PC-9 (cell line): Measurements from ENCODE around the gene RIPOR3. TPM values are rescaled to one million over a fixed set of nuclear protein-coding genes. Genes with fewer than 3 reads are reported as not detected.

Experiments
- BruUV-seq: library from RNA; stranded (reverse); fragments of 400-500 nt; replicated peaks from 2 replicates; lab custom pipeline; 2021; lab: Mats Ljungman, UMichigan
- CTCF ChIA-PET: fragments of 300-600 bp; sonication (Branson Sonifier 250); formaldehyde crosslinking; loops from one replicate; lab custom pipeline; 2022; ENCODE audit warnings: antibody characterized with exemption; lab: Charles Lee
- POLR2A ChIA-PET: fragments of 300-600 bp; sonication (Branson Sonifier 250); formaldehyde crosslinking; loops from one replicate; lab custom pipeline; 2022; ENCODE audit warnings: antibody characterized with exemption; ENCODE audit not compliant: unreplicated experiment; lab: Charles Lee
- DNase-seq, 2 experiments: peaks; one replicate each; pipeline versions ENCODE4 v3.0.0 to v3.0.0-alpha.2; 2015 to 2022; ENCODE audit warnings: mixed read lengths in 1 of 2
- H2AFZ ChIP-seq: fragments of 200-600 bp; sonication (generic); 2 replicates; pipeline ENCODE4 v1.8.1; 2017; ENCODE audit warnings: antibody characterized with exemption
- H3F3A ChIP-seq: fragments of 200-600 bp; sonication (generic); 2 replicates; pipeline ENCODE4 v1.8.1; 2017; ENCODE audit warnings: antibody characterized with exemption, mild to moderate bottlenecking, low read depth; ENCODE audit not compliant: insufficient read depth
- H3K27ac ChIP-seq: fragments of 200-600 bp; sonication (generic); 2 replicates; pipeline ENCODE4 v1.6.1; 2016; ENCODE audit warnings: mixed run types
- H3K27me3 ChIP-seq: fragments of 200-600 bp; sonication (generic); 2 replicates; pipeline ENCODE4 v1.6.1; 2016; ENCODE audit warnings: low read depth, mixed run types; ENCODE audit not compliant: insufficient read depth
- H3K36me3 ChIP-seq: fragments of 200-600 bp; sonication (generic); 2 replicates; pipeline ENCODE4 v1.6.1; 2016; ENCODE audit warnings: low read depth, mixed run types
- H3K4me1 ChIP-seq: fragments of 200-600 bp; sonication (generic); replicated peaks from 2 replicates; pipeline ENCODE4 v1.6.1; 2016; ENCODE audit warnings: mixed run types; ENCODE audit not compliant: insufficient read depth
- H3K4me2 ChIP-seq: fragments of 200-600 bp; sonication (generic); 2 replicates; pipeline ENCODE4 v1.6.1; 2017; ENCODE audit warnings: mixed run types
- H3K4me3 ChIP-seq: fragments of 200-600 bp; sonication (generic); 2 replicates; pipeline ENCODE4 v1.6.1; 2016; ENCODE audit warnings: mixed run types
- H3K79me2 ChIP-seq: fragments of 200-600 bp; sonication (generic); 2 replicates; pipeline ENCODE4 v1.6.1; 2017; ENCODE audit warnings: low read depth, mixed run types
- H3K9me2 ChIP-seq: fragments of 200-600 bp; sonication (generic); 2 replicates; pipeline ENCODE4 v1.8.1; 2017; ENCODE audit warnings: mild to moderate bottlenecking; ENCODE audit not compliant: insufficient read depth
- H3K9me3 ChIP-seq: fragments of 200-600 bp; sonication (generic); 2 replicates; pipeline ENCODE4 v1.8.1; 2016; ENCODE audit warnings: low read depth; ENCODE audit not compliant: insufficient read depth
- H4K20me1 ChIP-seq: fragments of 200-600 bp; sonication (generic); 2 replicates; pipeline ENCODE4 v1.8.1; 2017; ENCODE audit not compliant: insufficient read depth
- CTCF ChIP-seq: fragments of 200-600 bp; sonication (generic); conservative IDR thresholded peaks from 2 replicates; pipeline ENCODE4 v1.6.1; 2017; ENCODE audit warnings: mixed run types, antibody characterized with exemption, mild to moderate bottlenecking, moderate library complexity
- EZH2 ChIP-seq: fragments of 200-600 bp; sonication (generic); IDR thresholded peaks from 2 replicates; pipeline ENCODE4 v1.8.0; 2017; ENCODE audit warnings: antibody characterized with exemption, low read depth
- intact Hi-C: fragments of 100-400 bp; cut with micrococcal nuclease; formaldehyde crosslinking; loops from one replicate; pipeline ENCODE4 v1.10.0; 2022; ENCODE audit not compliant: unreplicated experiment
- total RNA-seq: library from RNA; stranded (reverse); gene quantifications from 2 replicates; pipeline ENCODE4 v1.2.3, GENCODE V29; 2021

RIPOR3 gene
- total RNA-seq, 1 experiment from 2014 or later = 6.3 TPM

DNA sequence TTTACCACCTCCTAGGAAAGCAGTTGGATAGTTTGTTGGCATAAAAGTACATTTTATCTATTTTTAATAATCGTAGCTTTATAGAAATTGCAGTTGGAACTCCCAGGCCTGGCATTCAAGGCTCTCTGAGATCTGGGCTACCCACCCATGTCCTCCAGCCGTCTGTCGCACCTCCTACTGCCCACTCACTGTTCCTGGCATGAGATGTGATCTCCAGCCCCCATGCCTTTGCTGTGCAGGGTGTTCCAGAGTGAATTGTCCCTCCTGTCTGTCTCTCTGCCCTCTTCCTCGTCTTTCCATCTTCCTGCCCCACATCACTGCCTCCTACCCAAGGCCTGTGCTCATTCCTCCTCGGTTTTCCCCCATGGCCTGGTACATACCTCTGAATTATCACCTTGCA lies 130.5 kb downstream of the RIPOR3 start:
- POLR2A ChIA-PET = no interaction called here
- BruUV-seq = no TSS peak
- CTCF ChIA-PET = interaction anchor here (0.5 to 1.0 kb wide), 3 partner anchors 19 to 188 kb away, joined by 3 to 4 read pairs (median 3); no protein-coding TSS in a partner anchor
- peaks cover 41% of the 10 kb centered on the region for H3F3A ChIP-seq
- H3K36me3 ChIP-seq = peaks cover 44% of the 10 kb centered on the region
- no peak overlapping the region for H2AFZ ChIP-seq
- H3K9me3 ChIP-seq = no peaks in the 10 kb centered on the region
- H3K9me2 ChIP-seq = no peaks in the 10 kb centered on the region
- no peak overlapping the region for H3K4me3 ChIP-seq
- DNase-seq = no peak
- H3K79me2 ChIP-seq = peaks cover 28% of the 10 kb centered on the region
- H3K27ac ChIP-seq = peak overlapping the region; percentile 85
- intact Hi-C loops = no loop called here
- H3K4me2 ChIP-seq = peak overlapping the region; percentile 51
- no peak for TF ChIP-seq EZH2
- TF ChIP-seq CTCF = no peak
- H3K4me1 ChIP-seq = peaks cover 32% of the 10 kb centered on the region
- no peaks in the 10 kb centered on the region for H3K27me3 ChIP-seq
- H4K20me1 ChIP-seq = no peaks in the 10 kb centered on the region

GRCh38 chr20:50559856-50560638 lies 131.3 kb downstream of the RIPOR3 start:
- ChIA-PET CTCF (interaction anchor here (0.5 kb wide), 1 partner anchor 379 kb away, joined by 6 read pairs; no protein-coding TSS in a partner anchor), POLR2A (interaction anchor here (0.6 kb wide), 1 partner anchor 40 kb away, joined by 3 read pairs; no protein-coding TSS in a partner anchor)
- Histone ChIP-seq H3K4me2 (no peak overlapping the region), H3K79me2 (peaks cover 28% of the 10 kb centered on the region), H3K4me3 (no peak overlapping the region), H3K36me3 (peaks cover 38% of the 10 kb centered on the region), H3K4me1 (peaks cover 32% of the 10 kb centered on the region), H3K9me2 (no peaks in the 10 kb centered on the region), H4K20me1 (no peaks in the 10 kb centered on the region), H3K27me3 (no peaks in the 10 kb centered on the region), H3F3A (peaks cover 41% of the 10 kb centered on the region), H3K27ac (peak overlapping the region; percentile 85), H2AFZ (no peak overlapping the region), H3K9me3 (no peaks in the 10 kb centered on the region)
- BruUV-seq = no TSS peak
- DNase-seq = no peak
- intact Hi-C loops = loop anchor here (10.0 kb wide), 1 partner anchor 1865 kb away; no protein-coding TSS in a partner anchor
- TF ChIP-seq EZH2 (no peak), CTCF (no peak)

- H2AFZ ChIP-seq = no peak overlapping the region
- intact Hi-C loops = loop anchor here (10.0 kb wide), 1 partner anchor 1864 kb away; no protein-coding TSS in a partner anchor
- POLR2A ChIA-PET = no interaction called here
- H3K36me3 ChIP-seq = peaks cover 29% of the 10 kb centered on the region
- H3K27me3 ChIP-seq = no peaks in the 10 kb centered on the region
- TF ChIP-seq EZH2 (no peak), CTCF (no peak)
- H3K4me2 ChIP-seq = no peak overlapping the region
- H3K9me3 ChIP-seq = no peaks in the 10 kb centered on the region
- no peak overlapping the region for H3K4me3 ChIP-seq
- no peaks in the 10 kb centered on the region for H3K9me2 ChIP-seq
- no peak for DNase-seq
- no peaks in the 10 kb centered on the region for H4K20me1 ChIP-seq
- no peak overlapping the region for H3K27ac ChIP-seq
- CTCF ChIA-PET = no interaction called here
- BruUV-seq = no TSS peak
- peaks cover 28% of the 10 kb centered on the region for H3K79me2 ChIP-seq
- H3K4me1 ChIP-seq = peaks cover 32% of the 10 kb centered on the region
- H3F3A ChIP-seq = peaks cover 41% of the 10 kb centered on the region
These were observed 132.2 kb downstream of the RIPOR3 start for GRCh38 chr20:50559149-50559548.
